Tibial nerve (tissue), 4 donors: ENCODE results near the gene CYP3A5. TPM values are rescaled to one million over a fixed set of nuclear protein-coding genes. Genes with fewer than 3 reads are reported as not detected.

Source experiments
- DNase-seq, 2 donors: peaks; one replicate each; pipeline ENCODE4 v3.0.0-alpha.2; 2019; ENCODE audit warnings: low spot score in 2 of 2
- H3K27ac ChIP-seq, 4 donors: fragments of 200-600 bp; sonication (generic) in 3 of 4; one replicate each; pipeline ENCODE4 v1.5.1; 2017 to 2019; ENCODE audit warnings: mild to moderate bottlenecking in 1 of 4
- H3K27me3 ChIP-seq, 2 donors: fragments of 200-600 bp; sonication (generic) in 1 of 2; one replicate each; pipeline versions ENCODE4 v1.5.1 to v1.6.0; 2017 to 2019
- H3K36me3 ChIP-seq, 3 donors: fragments of 200-600 bp; sonication (generic); one replicate each; pipeline ENCODE4 v1.5.1; 2018 to 2019
- H3K4me1 ChIP-seq, 4 donors: fragments of 200-600 bp; sonication (generic) in 3 of 4; one replicate each; pipeline ENCODE4 v1.5.1; 2017 to 2019
- H3K4me3 ChIP-seq, 4 donors: fragments of 200-600 bp; sonication (generic) in 3 of 4; one replicate each; pipeline ENCODE4 v1.5.1; 2017 to 2019; ENCODE audit warnings: mild to moderate bottlenecking in 1 of 4, moderate library complexity in 1 of 4
- H3K9me3 ChIP-seq, 4 donors: fragments of 200-600 bp; sonication (generic) in 3 of 4; one replicate each; pipeline ENCODE4 v1.5.1; 2017 to 2019
- EP300 ChIP-seq, 2 donors: sonication (generic); formaldehyde crosslinking; IDR thresholded peaks; one replicate each; pipeline ENCODE4 v1.6.1; 2017; ENCODE audit warnings: antibody characterized with exemption in 2 of 2, mild to moderate bottlenecking in 1 of 2
- POLR2A ChIP-seq, 2 donors: fragments of 450-650 bp; IDR thresholded peaks; one replicate each; pipeline ENCODE4 v1.6.1; 2017; ENCODE audit warnings: antibody characterized with exemption in 2 of 2, mild to moderate bottlenecking in 2 of 2, moderate library complexity in 2 of 2
- WGBS, 2 donors: methylation state at CpG; one replicate each; pipeline ENCODE4 v1.1.5; 2018; 5-methylcytosine and 5-hydroxymethylcytosine counted together
- small RNA-seq: library from RNA; depleted of rRNA; stranded (forward); fragments of <200 nt; gene quantifications from one replicate; pipeline ENCODE3, GENCODE V24; 2016
- total RNA-seq, 4 donors: library from RNA; depleted of rRNA; stranded (reverse); fragments of >200 nt; gene quantifications; one replicate each; pipeline ENCODE4 v1.1.0, GENCODE V29; 2016
- TF ChIP-seq, protein P1 (sequence below), 5 experiments: fragments of 200-600 bp in 3 of 5; fragments of 450-650 bp in 2 of 5; sonication (generic) in 3 of 5; IDR thresholded peaks; one replicate each; pipeline ENCODE4 v1.5.1; 2016 to 2019; ENCODE audit warnings: antibody characterized with exemption in 5 of 5, mild to moderate bottlenecking in 3 of 5, moderate library complexity in 2 of 5

CYP3A5 gene
- total RNA-seq, 4 donors from 2014 or later, result 2.4 to 42.9 (median 10.7) TPM

DNA sequence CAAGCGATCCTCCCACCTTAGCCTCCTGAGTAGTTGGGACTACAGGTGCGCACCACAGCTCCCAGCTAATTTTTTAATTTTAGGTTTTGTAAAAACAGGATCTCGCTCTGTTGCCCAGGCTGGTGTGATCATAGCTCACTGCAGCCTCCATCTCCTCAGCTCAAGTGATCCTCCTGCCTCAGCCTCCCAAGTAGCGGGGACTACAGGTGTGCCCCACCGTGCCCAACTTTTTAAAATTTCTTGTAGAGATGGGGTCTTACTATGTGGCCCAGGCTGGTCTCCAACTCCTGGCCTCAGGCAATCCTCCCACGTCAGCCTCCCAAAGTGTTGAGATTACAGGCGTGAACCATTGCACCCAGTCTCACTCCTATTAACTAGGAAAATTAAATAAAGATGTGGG is 74.3 kb downstream of the CYP3A5 start:
- DNase-seq, result no peak
- no peak overlapping the region for H3K27ac ChIP-seq
- H3K4me3 ChIP-seq, result no peak overlapping the region
- H3K27me3 ChIP-seq, result no peaks in the 10 kb centered on the region
- no peaks in the 10 kb centered on the region for H3K4me1 ChIP-seq
- H3K9me3 ChIP-seq, result no peaks in the 10 kb centered on the region
- TF ChIP-seq EP300 (IDR thresholded peaks at IDR 0.05), result no peak
- no peak for TF ChIP-seq POLR2A (IDR thresholded peaks at IDR 0.05)
- TF ChIP-seq, protein P1, sequence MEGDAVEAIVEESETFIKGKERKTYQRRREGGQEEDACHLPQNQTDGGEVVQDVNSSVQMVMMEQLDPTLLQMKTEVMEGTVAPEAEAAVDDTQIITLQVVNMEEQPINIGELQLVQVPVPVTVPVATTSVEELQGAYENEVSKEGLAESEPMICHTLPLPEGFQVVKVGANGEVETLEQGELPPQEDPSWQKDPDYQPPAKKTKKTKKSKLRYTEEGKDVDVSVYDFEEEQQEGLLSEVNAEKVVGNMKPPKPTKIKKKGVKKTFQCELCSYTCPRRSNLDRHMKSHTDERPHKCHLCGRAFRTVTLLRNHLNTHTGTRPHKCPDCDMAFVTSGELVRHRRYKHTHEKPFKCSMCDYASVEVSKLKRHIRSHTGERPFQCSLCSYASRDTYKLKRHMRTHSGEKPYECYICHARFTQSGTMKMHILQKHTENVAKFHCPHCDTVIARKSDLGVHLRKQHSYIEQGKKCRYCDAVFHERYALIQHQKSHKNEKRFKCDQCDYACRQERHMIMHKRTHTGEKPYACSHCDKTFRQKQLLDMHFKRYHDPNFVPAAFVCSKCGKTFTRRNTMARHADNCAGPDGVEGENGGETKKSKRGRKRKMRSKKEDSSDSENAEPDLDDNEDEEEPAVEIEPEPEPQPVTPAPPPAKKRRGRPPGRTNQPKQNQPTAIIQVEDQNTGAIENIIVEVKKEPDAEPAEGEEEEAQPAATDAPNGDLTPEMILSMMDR (IDR thresholded peaks at IDR 0.05), result no peak
- 92 to 94% methylated on average over 7 of the region's 7 CpGs for WGBS, 2 donors
- H3K36me3 ChIP-seq, result no peaks in the 10 kb centered on the region

DNA sequence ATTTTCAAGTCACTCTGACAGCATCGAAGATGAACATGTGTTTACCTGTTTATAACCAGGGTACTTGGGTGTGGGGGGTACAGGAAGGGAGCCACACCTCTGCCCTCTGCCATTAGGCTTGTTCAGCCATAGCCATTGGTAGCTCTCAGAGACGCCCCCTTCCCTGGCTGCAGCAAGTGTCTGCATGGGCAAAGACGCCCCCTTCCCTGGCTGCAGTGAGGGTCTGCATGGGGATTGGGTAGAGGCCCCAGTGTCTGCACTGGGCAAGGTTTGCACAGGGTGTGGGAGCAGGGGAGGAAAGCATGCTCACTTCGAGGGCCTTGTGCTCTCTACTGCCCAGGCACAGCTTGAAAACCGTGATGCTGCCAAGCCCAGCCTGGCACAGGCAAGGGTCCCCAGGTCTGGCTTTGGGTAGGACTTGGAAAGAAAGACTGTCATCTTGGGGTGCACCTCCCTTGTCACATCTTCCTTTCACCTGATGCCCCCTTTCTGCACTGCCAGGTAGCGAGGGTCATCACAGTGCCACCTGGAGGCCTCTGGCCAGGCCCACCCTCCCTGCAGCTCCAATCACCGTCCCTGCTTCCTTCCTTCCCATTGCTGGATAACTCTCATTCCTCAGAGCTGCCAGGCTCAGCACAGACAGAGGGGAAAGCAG is 78.0 kb downstream of the CYP3A5 start:
- Histone ChIP-seq H3K27me3 (no peaks in the 10 kb centered on the region), H3K36me3 (peaks cover 0 to 8% (median 0%) of the 10 kb centered on the region in 3 donors), H3K27ac (no peak overlapping the region), H3K4me1 (no peaks in the 10 kb centered on the region), H3K9me3 (no peaks in the 10 kb centered on the region), H3K4me3 (no peak overlapping the region)
- WGBS, 2 donors, result 55 to 69% methylated on average over 7 of the region's 7 CpGs
- no peak for DNase-seq
- no peak for TF ChIP-seq EP300 (IDR thresholded peaks at IDR 0.05)
- TF ChIP-seq, protein P1 (IDR thresholded peaks at IDR 0.05), result no peak
- no peak for TF ChIP-seq POLR2A (IDR thresholded peaks at IDR 0.05)

DNA sequence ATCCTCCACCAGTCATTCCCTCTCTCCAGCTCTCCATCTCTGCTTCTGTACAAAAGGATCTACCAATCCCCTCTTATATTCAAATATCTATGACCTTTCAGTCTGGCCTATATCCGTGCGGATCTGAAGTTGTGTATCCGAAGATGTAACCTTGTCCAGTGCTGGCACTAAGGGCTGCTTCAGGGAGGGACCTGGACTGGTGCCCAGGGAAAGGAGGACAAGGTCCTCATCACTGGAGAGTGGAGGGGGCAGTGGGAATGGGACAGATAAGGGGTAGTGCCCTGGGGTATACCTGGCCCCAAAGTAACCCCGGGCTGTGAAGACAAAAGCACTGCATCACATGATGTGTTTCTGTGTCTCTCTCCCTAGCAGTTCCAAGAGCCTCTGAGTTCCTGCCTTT is 80.0 kb downstream of the CYP3A5 start:
- no peaks in the 10 kb centered on the region for H3K9me3 ChIP-seq
- H3K27me3 ChIP-seq, result no peaks in the 10 kb centered on the region
- TF ChIP-seq, protein P1 (IDR thresholded peaks at IDR 0.05), result no peak
- no peak overlapping the region for H3K4me3 ChIP-seq
- 72 to 75% methylated on average over 4 of the region's 4 CpGs for WGBS, 2 donors
- H3K36me3 ChIP-seq, result peaks cover 0 to 8% (median 0%) of the 10 kb centered on the region in 3 donors
- no peak for DNase-seq
- no peak overlapping the region for H3K27ac ChIP-seq
- no peaks in the 10 kb centered on the region for H3K4me1 ChIP-seq

Small RNAs within 50 kb of the gene (small RNA-seq; reads per million reads assigned to genes)
- not detected for gene CYP3A51P
- gene CYP3A7-CYP3A51P, result not detected

Other genes starting within 250 kb of the CYP3A5 start
- gene PTCD1, start 241.2 kb downstream of the CYP3A5 start, total RNA-seq, result 10 to 100 TPM in 2 of 4 donors, 1 to 10 TPM in 2; 6.9 to 10.8 (median 9.5) TPM
- gene CPSF4, start 241.1 kb downstream of the CYP3A5 start, total RNA-seq, result 10 to 100 TPM; 34.3 to 77.9 (median 50.1) TPM
- gene ATP5MF, start 213.8 kb downstream of the CYP3A5 start, total RNA-seq, result 100 to 1,000 TPM; 127 to 656 (median 375) TPM
- gene ZNF789, start 207.1 kb downstream of the CYP3A5 start, total RNA-seq, result 10 to 100 TPM in 3 of 4 donors, 1 to 10 TPM in 1; 7.4 to 16.5 (median 12.1) TPM
- gene ZNF394, start 179.7 kb downstream of the CYP3A5 start, total RNA-seq, result 10 to 100 TPM; 36.9 to 47.3 (median 44.5) TPM
- 10 to 100 TPM in 2 of 4 donors, 1 to 10 TPM in 2; 9.0 to 11.7 (median 9.9) TPM for gene ZKSCAN5, start 175.3 kb downstream of the CYP3A5 start, total RNA-seq
- gene FAM200A, start 127.9 kb downstream of the CYP3A5 start, total RNA-seq, result 1 to 10 TPM; 4.8 to 8.8 (median 5.6) TPM
- 100 to 1,000 TPM in 2 of 4 donors, 10 to 100 TPM in 2; 90.8 to 140 (median 104) TPM for gene ZNF655, start 121.4 kb downstream of the CYP3A5 start, total RNA-seq
- gene TMEM225B, start 81.7 kb downstream of the CYP3A5 start, total RNA-seq, result 1 to 10 TPM in 3 of 4 donors, not detected in 1; 1.2 to 1.8 (median 1.5) TPM
- 10 to 100 TPM; 23.2 to 34.1 (median 30.2) TPM for gene ZSCAN25, start 63.0 kb downstream of the CYP3A5 start, total RNA-seq
- under 1 TPM in 1 of 4 donors, not detected in 3; 0.22 TPM for gene CYP3A7, start 55.2 kb upstream of the CYP3A5 start, total RNA-seq
- gene CYP3A4, start 104.2 kb upstream of the CYP3A5 start, total RNA-seq, result 1 to 10 TPM in 1 of 4 donors, under 1 TPM in 1, not detected in 2; 0.22 to 1.5 TPM
- gene CYP3A43, start 148.0 kb upstream of the CYP3A5 start, total RNA-seq, result not detected
- gene OR2AE1, start 197.0 kb upstream of the CYP3A5 start, total RNA-seq, result 1 to 10 TPM in 1 of 4 donors, not detected in 3; 2.0 TPM
- 10 to 100 TPM; 53.8 to 68.1 (median 58.1) TPM for gene TRIM4, start 239.5 kb upstream of the CYP3A5 start, total RNA-seq
- gene GJC3, start 249.6 kb upstream of the CYP3A5 start, total RNA-seq, result 10 to 100 TPM in 1 of 4 donors, 1 to 10 TPM in 3; 3.3 to 11.7 (median 8.9) TPM